Mesothelial cell of epicardium (in vitro differentiated cells): Measurements from ENCODE around the gene CLSTN2. TPM values are rescaled to one million over a fixed set of nuclear protein-coding genes. Genes with fewer than 3 reads are reported as not detected.

Source experiments
- DNase-seq, 2 experiments: peaks; one replicate each; pipeline ENCODE4 v3.0.0; 2021; ENCODE audit warnings: low spot score in 2 of 2; ENCODE audit not compliant: unreplicated experiment in 2 of 2
- H3K27ac Mint-ChIP-seq: 2 replicates; pipeline ENCODE4 v1.8.0; 2021; ENCODE audit warnings: mixed read lengths
- H3K27me3 Mint-ChIP-seq: 2 replicates; pipeline ENCODE4 v1.8.0; 2021; ENCODE audit warnings: low read depth, mixed read lengths
- H3K36me3 Mint-ChIP-seq: 2 replicates; pipeline ENCODE4 v1.8.0; 2021; ENCODE audit warnings: mixed read lengths
- H3K4me1 Mint-ChIP-seq: 2 replicates; pipeline ENCODE4 v1.8.0; 2021; ENCODE audit warnings: mixed read lengths
- H3K4me3 Mint-ChIP-seq: 2 replicates; pipeline ENCODE4 v1.8.0; 2021; ENCODE audit warnings: mild to moderate bottlenecking, moderate library complexity, mixed read lengths
- H3K9me3 Mint-ChIP-seq: 2 replicates; pipeline ENCODE4 v1.8.0; 2021; ENCODE audit warnings: mixed read lengths
- total RNA-seq: library from RNA; stranded (reverse); gene quantifications from 3 replicates; pipeline ENCODE4 v1.2.1, GENCODE V29; 2021
- TF ChIP-seq, protein P1 (sequence below): fragments of 200-600 bp; sonication (generic); IDR thresholded peaks from one replicate; pipeline ENCODE4 v1.5.0; 2021; ENCODE audit warnings: antibody characterized with exemption; ENCODE audit not compliant: unreplicated experiment

CLSTN2 gene
- total RNA-seq, 1 donor from 2014 or later: 18.2 TPM

DNA sequence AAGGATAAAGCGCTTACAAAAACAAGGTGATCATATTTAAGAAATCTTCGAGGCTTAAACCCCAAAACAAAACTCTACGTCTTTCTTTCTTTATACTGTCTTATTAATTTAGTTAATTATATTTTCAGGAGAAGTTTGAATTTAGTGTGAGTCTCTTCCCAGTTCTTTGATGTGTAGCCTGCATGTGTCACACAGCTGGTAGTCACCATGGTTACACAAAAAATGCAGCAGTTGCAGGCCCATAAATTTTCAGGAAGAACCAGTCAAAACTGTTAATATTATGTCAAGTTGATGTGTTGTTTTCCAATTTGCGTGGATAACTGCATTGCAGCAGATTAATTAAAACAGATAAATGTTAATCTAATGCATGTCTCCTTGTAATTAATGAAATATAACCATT lies 10.4 kb downstream of the CLSTN2 start:
- Mint-ChIP-seq H3K9me3 (no peaks in the 10 kb centered on the region), H3K27me3 (peaks cover 42% of the 10 kb centered on the region), H3K4me1 (no peaks in the 10 kb centered on the region), H3K36me3 (no peaks in the 10 kb centered on the region), H3K27ac (no peak overlapping the region), H3K4me3 (no peak overlapping the region)
- no peak for DNase-seq
- TF ChIP-seq, protein P1, sequence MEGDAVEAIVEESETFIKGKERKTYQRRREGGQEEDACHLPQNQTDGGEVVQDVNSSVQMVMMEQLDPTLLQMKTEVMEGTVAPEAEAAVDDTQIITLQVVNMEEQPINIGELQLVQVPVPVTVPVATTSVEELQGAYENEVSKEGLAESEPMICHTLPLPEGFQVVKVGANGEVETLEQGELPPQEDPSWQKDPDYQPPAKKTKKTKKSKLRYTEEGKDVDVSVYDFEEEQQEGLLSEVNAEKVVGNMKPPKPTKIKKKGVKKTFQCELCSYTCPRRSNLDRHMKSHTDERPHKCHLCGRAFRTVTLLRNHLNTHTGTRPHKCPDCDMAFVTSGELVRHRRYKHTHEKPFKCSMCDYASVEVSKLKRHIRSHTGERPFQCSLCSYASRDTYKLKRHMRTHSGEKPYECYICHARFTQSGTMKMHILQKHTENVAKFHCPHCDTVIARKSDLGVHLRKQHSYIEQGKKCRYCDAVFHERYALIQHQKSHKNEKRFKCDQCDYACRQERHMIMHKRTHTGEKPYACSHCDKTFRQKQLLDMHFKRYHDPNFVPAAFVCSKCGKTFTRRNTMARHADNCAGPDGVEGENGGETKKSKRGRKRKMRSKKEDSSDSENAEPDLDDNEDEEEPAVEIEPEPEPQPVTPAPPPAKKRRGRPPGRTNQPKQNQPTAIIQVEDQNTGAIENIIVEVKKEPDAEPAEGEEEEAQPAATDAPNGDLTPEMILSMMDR: no peak

DNA sequence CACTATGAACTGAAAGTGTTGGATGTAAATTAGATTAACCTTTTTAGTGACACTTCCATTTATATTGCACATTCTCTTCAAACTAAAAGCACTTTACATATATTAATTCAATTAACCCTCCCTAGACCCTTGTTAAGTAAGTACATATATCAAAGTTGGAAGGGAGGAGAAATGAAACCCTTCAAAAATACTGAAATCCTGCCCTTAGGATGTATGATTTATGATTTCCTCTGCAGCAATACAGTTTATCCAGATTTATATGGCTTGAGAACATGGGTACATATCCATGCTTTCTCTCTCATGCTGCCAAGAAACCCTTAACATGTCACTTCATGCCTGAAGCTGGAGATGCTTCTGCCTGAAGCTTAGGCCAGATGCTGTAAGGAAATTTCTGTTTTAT lies 11.0 kb downstream of the CLSTN2 start:
- Mint-ChIP-seq H3K27ac (no peak overlapping the region), H3K9me3 (no peaks in the 10 kb centered on the region), H3K36me3 (no peaks in the 10 kb centered on the region), H3K4me3 (no peak overlapping the region), H3K27me3 (peaks cover 42% of the 10 kb centered on the region), H3K4me1 (no peaks in the 10 kb centered on the region)
- TF ChIP-seq, protein P1: no peak
- DNase-seq: no peak

DNA sequence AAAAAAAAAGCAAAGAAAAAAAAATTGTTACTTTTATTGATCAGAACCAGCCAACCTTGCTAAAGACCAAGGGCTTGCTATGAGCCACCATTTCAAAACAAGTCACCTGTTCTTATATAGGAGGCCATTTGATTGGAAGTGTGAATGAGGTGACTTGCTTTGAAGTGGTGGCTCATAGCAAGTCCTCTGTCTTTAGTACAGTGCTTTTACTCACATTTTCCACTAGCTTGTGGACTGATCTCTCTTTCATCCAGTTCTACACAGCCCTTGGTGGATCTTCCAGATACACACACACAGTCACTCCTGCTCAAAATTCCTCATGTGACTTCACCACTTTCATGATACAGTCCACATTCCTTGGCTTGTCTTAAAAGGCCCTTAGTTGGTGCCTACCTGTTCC lies 13.5 kb downstream of the CLSTN2 start:
- H3K4me3 Mint-ChIP-seq: no peak overlapping the region
- no peaks in the 10 kb centered on the region for H3K9me3 Mint-ChIP-seq
- DNase-seq: no peak
- peaks cover 23% of the 10 kb centered on the region for H3K27me3 Mint-ChIP-seq
- H3K36me3 Mint-ChIP-seq: no peaks in the 10 kb centered on the region
- H3K27ac Mint-ChIP-seq: no peak overlapping the region
- H3K4me1 Mint-ChIP-seq: no peaks in the 10 kb centered on the region
- TF ChIP-seq, protein P1: no peak

DNA sequence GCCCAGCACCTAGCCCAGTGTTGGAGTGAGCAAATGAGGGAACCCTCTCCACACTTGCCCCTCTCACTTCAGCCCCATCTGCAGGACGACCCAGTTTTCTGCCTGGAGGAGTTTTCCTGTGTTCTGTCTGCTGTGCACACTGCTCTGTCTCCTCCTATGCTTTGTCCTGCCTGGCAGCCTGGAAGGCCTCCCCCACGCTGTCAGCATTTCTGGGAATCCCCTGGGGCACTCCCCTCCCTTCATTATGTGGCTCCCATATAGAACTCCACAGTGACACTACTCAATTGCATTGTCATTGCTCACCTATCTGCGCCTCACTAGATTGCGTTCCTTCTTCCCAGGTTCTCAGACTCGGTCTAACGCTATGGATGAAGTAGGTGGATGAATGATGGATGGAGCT lies 13.9 kb downstream of the CLSTN2 start:
- TF ChIP-seq, protein P1: no peak
- H3K27me3 Mint-ChIP-seq: peaks cover 20% of the 10 kb centered on the region
- no peak for DNase-seq
- no peak overlapping the region for H3K27ac Mint-ChIP-seq
- no peaks in the 10 kb centered on the region for H3K4me1 Mint-ChIP-seq
- H3K36me3 Mint-ChIP-seq: no peaks in the 10 kb centered on the region
- no peak overlapping the region for H3K4me3 Mint-ChIP-seq
- no peaks in the 10 kb centered on the region for H3K9me3 Mint-ChIP-seq

DNA sequence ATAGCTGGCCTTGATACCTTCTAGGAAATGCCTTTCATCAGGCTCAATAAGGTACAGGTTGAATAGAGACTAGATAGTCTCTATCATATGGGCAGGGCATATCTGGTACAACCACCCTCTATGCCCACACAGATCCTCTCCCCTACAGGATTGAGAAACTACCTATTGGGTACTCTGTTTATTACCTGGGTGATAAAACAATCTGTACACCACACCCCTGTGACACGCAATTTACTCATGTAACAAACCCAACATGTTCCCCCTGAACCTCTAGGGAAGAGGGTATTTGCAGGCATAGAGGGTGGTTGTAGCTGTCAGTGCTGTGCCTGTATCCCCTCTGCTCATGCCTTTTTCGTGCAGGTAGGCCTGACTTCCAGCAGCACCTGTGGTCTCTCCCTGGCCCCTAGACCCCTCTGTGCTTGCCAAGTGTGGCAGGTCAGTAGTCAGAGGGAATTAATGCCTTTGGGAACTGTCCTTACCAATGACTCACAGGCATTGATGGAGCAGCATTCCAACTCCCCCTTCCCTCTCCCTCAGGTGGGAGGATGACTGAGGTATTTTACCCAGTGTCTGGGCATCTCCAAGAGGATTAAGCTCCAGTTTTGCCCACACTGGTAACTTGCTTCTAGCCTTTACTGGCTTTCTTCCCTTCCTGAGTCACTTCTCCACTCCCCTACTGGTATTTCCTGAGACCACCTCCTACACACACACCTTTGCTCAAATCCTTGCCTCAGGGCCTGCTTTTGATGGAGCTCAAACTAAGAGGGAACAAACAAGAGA lies 18.3 kb downstream of the CLSTN2 start:
- H3K27me3 Mint-ChIP-seq: peaks cover 20% of the 10 kb centered on the region
- TF ChIP-seq, protein P1: no peak
- no peak overlapping the region for H3K4me3 Mint-ChIP-seq
- no peaks in the 10 kb centered on the region for H3K36me3 Mint-ChIP-seq
- no peaks in the 10 kb centered on the region for H3K9me3 Mint-ChIP-seq
- H3K4me1 Mint-ChIP-seq: no peaks in the 10 kb centered on the region
- no peak for DNase-seq
- H3K27ac Mint-ChIP-seq: no peak overlapping the region
